Progenitor cell of endocrine pancreas (in vitro differentiated cells): ENCODE measurements around the gene MRPL34. TPM values are rescaled to one million over a fixed set of nuclear protein-coding genes. Genes with fewer than 3 reads are reported as not detected.

Experiments
- DNase-seq: peaks from one replicate; pipeline ENCODE4 v3.0.0; 2021; ENCODE audit warnings: low spot score; ENCODE audit not compliant: unreplicated experiment
- H3K27ac Mint-ChIP-seq: 2 replicates; pipeline ENCODE4 v1.8.0; 2021; ENCODE audit warnings: mild to moderate bottlenecking, moderate library complexity, mixed read lengths
- H3K27me3 Mint-ChIP-seq: 2 replicates; pipeline ENCODE4 v1.8.0; 2021; ENCODE audit warnings: mixed read lengths
- H3K36me3 Mint-ChIP-seq: 2 replicates; pipeline ENCODE4 v1.8.0; 2022; ENCODE audit warnings: mixed read lengths; ENCODE audit not compliant: insufficient read depth
- H3K4me1 Mint-ChIP-seq: 2 replicates; pipeline ENCODE4 v1.8.0; 2021; ENCODE audit warnings: low read depth, mixed read lengths
- H3K4me3 Mint-ChIP-seq: 2 replicates; pipeline ENCODE4 v1.8.0; 2021; ENCODE audit warnings: low read depth, mild to moderate bottlenecking, moderate library complexity, mixed read lengths
- H3K9me3 Mint-ChIP-seq: 2 replicates; pipeline ENCODE4 v1.8.0; 2021; ENCODE audit warnings: low read depth, mixed read lengths
- CTCF ChIP-seq: fragments of 200-600 bp; sonication (generic); IDR thresholded peaks from one replicate; pipeline ENCODE4 v1.5.0; 2021; ENCODE audit warnings: antibody characterized with exemption, mild to moderate bottlenecking; ENCODE audit not compliant: unreplicated experiment
- total RNA-seq: library from RNA; stranded (reverse); gene quantifications from 2 replicates; pipeline ENCODE4 v1.2.1, GENCODE V29; 2021

MRPL34 gene
- total RNA-seq, 1 donor from 2014 or later: 54.4 TPM

- DNase-seq: peak; percentile 89
- TF ChIP-seq CTCF: no peak
- Mint-ChIP-seq H3K4me1 (peaks cover 9% of the 10 kb centered on the region), H3K9me3 (no peaks in the 10 kb centered on the region), H3K36me3 (peaks cover 9% of the 10 kb centered on the region), H3K27ac (peak within 1 kb of the TSS; percentile 99), H3K27me3 (no peaks in the 10 kb centered on the region), H3K4me3 (peak within 1 kb of the TSS; percentile 96)
Measured at GRCh38 chr19:17336872-17337674, 31.4 kb downstream of the MRPL34 start, which contains the start of gene GTPBP3. TSS of gene GTPBP3 (plus strand) at chr19:17337553. CDS start at chr19:17337612, 59 bp downstream.

- H3K27me3 Mint-ChIP-seq: no peaks in the 10 kb centered on the region
- H3K9me3 Mint-ChIP-seq: no peaks in the 10 kb centered on the region
- H3K4me1 Mint-ChIP-seq: peaks cover 9% of the 10 kb centered on the region
- H3K4me3 Mint-ChIP-seq: peak overlapping the region; percentile 96
- no peak for DNase-seq
- TF ChIP-seq CTCF: no peak
- H3K36me3 Mint-ChIP-seq: peaks cover 6% of the 10 kb centered on the region
- H3K27ac Mint-ChIP-seq: peak overlapping the region; percentile 99
Measured at GRCh38 chr19:17337675-17338432, 32.2 kb downstream of the MRPL34 start.

GRCh38 chr19:17338433-17339078 is 32.9 kb downstream of the MRPL34 start:
- DNase-seq: no peak
- H3K36me3 Mint-ChIP-seq: peaks cover 3% of the 10 kb centered on the region
- H3K4me3 Mint-ChIP-seq: peak overlapping the region; percentile 96
- no peak for TF ChIP-seq CTCF
- peaks cover 9% of the 10 kb centered on the region for H3K4me1 Mint-ChIP-seq
- no peak overlapping the region for H3K27ac Mint-ChIP-seq
- no peaks in the 10 kb centered on the region for H3K27me3 Mint-ChIP-seq
- no peaks in the 10 kb centered on the region for H3K9me3 Mint-ChIP-seq

- peaks cover 1% of the 10 kb centered on the region for H3K36me3 Mint-ChIP-seq
- H3K4me3 Mint-ChIP-seq: peak overlapping the region; percentile 33
- H3K27ac Mint-ChIP-seq: no peak overlapping the region
- no peaks in the 10 kb centered on the region for H3K27me3 Mint-ChIP-seq
- no peak for TF ChIP-seq CTCF
- DNase-seq: no peak
- H3K4me1 Mint-ChIP-seq: peaks cover 7% of the 10 kb centered on the region
- no peaks in the 10 kb centered on the region for H3K9me3 Mint-ChIP-seq
Measured at GRCh38 chr19:17339088-17339741, 33.5 kb downstream of the MRPL34 start.
